ENCODE results near the gene MCEE.

Gene MCEE

DNA sequence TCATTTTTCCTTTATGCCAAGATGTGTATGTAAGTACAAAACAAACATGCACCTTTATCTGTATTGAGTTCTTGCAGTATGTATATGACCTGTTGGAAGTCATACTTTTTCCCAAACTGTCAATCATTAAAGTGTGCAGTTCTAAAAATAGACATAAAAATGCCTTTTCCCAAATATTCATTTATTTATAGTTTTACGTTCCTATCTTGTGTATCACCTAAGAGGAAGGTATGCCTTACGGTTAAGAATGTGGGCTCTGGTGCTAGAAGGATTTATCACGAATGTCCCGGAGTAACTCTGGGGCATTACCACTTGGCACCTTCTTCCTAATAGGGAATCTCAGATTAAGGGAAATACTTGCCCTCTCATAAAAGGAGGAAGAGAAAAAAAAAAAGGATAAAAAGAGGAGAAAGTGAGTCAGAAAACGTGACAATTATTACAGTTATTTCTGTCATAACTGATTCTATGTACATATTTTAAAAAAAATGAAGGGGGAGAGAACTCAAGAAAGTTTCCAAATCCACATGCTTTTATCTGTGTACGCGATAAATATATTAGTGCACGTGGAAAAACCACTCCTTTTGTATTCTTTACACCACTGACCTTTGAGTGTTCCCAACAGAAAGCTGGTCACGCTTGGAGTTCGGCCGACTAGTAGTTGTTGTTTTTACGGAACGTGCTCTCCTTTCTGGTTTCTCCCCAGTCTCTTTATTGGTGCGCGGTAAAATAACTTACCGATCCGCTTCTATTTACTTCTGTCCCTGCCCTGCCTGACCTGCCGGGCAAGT is 721 bp downstream of the MCEE start:
- DNase-seq (ENCODE audit: low read depth), result no peak
- no peak for TF ChIP-seq CTCF (IDR thresholded peaks at IDR 0.05; ENCODE audit: control insufficient read depth, insufficient read depth, low read depth, low read length, missing control alignments)
- peak overlapping the region; percentile 70 for H3K4me3 ChIP-seq (ENCODE audit: control insufficient read depth, low read depth, low read length)

GRCh38 chr2:71126957-71127356 is 3.1 kb downstream of the MCEE start:
- no peak overlapping the region for H3K4me3 ChIP-seq (ENCODE audit: control insufficient read depth, low read depth, low read length)
- TF ChIP-seq CTCF (IDR thresholded peaks at IDR 0.05; ENCODE audit: control insufficient read depth, insufficient read depth, low read depth, low read length, missing control alignments), result no peak
- DNase-seq (ENCODE audit: low read depth), result no peak

DNA sequence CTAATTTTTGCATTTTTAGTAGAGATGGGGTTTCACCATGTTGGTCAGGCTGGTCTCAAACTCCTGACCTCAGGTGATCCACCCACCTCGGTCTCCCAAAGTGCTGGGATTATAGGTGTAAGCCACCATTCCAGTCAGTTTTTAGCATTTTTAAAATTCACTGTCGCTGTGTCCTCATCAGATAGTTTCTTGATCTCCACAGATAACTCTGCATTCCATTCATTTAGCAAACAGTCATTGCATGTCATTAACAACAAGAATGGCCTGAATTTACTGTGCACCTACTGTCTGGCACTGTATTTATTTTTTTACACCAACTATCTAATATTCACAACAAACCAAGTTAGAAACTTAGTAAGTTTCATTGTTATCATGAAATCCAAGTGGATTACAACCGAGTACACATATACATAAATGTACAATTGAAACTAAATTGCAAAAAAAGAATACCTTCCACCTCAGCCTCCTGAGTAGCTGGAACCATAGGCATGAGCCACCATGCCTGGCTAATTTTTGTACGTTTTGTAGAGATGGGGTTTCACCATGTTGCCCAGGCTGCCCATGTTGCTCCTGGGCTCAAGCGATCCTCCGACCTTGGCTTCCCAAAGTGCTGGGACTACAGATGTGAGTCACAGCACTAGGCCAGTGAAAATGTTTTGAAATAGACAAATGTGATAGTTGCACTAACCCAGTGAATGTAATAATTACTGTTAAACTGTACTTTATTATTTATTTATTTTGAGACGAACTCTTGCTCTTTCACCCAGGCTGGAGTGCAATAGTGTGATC is 4.3 kb downstream of the MCEE start:
- DNase-seq (ENCODE audit: low read depth), result no peak
- no peak for TF ChIP-seq CTCF (IDR thresholded peaks at IDR 0.05; ENCODE audit: control insufficient read depth, insufficient read depth, low read depth, low read length, missing control alignments)
- no peak overlapping the region for H3K4me3 ChIP-seq (ENCODE audit: control insufficient read depth, low read depth, low read length)

GRCh38 chr2:71122387-71123298 is 7.4 kb downstream of the MCEE start:
- H3K4me3 ChIP-seq (ENCODE audit: control insufficient read depth, low read depth, low read length), result no peak overlapping the region
- DNase-seq (ENCODE audit: low read depth), result no peak
- TF ChIP-seq CTCF (IDR thresholded peaks at IDR 0.05; ENCODE audit: control insufficient read depth, insufficient read depth, low read depth, low read length, missing control alignments), result no peak

GRCh38 chr2:71121479-71121878 is 8.6 kb downstream of the MCEE start:
- H3K4me3 ChIP-seq (ENCODE audit: control insufficient read depth, low read depth, low read length), result no peak overlapping the region
- TF ChIP-seq CTCF (IDR thresholded peaks at IDR 0.05; ENCODE audit: control insufficient read depth, insufficient read depth, low read depth, low read length, missing control alignments), result no peak
- no peak for DNase-seq (ENCODE audit: low read depth)

DNA sequence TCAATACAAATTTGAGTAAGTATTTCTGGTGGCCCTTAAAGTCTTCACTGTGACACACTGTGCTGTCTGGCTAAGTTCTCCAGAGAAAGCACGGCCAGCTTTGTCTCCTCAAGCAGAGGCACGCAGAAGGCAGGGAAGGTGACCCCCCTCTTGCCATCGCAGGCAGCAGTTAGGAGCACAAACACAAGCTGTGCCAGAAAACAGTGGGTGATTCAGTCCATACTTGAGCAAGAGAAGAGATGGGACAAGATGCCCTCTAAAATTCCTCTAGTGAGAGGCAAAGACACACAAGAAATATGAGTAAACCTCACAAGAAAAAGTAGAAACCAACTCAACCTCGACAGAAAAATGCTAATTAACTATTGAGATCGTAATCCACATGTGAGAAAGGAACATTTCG is 9.8 kb downstream of the MCEE start:
- TF ChIP-seq CTCF (IDR thresholded peaks at IDR 0.05; ENCODE audit: control insufficient read depth, insufficient read depth, low read depth, low read length, missing control alignments), result no peak
- no peak for DNase-seq (ENCODE audit: low read depth)
- H3K4me3 ChIP-seq (ENCODE audit: control insufficient read depth, low read depth, low read length), result no peak overlapping the region
